ENCODE data around the gene MYRIP.

DNA sequence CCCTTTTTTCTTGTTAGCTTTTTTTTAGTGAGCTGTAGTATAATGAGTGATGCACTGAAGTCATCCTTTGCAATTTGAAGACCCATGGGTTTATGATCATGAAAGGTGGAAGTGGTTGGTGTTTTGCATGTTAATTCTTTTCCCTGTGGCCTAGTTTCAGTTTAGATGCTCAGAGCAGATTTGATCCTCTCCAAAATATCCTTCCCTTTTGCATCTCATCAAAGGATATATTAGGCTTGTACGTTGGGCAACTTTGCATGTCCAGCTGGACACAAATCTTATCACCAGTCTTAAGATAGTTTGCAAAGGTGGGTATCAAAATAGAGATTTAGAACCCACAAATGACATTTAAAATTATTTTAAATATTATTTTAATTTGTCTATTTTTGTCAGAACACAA lies 72.7 kb downstream of the MYRIP start:
- no peak for TF ChIP-seq POLR2A (IDR thresholded peaks at IDR 0.05)
- TF ChIP-seq, protein P1, sequence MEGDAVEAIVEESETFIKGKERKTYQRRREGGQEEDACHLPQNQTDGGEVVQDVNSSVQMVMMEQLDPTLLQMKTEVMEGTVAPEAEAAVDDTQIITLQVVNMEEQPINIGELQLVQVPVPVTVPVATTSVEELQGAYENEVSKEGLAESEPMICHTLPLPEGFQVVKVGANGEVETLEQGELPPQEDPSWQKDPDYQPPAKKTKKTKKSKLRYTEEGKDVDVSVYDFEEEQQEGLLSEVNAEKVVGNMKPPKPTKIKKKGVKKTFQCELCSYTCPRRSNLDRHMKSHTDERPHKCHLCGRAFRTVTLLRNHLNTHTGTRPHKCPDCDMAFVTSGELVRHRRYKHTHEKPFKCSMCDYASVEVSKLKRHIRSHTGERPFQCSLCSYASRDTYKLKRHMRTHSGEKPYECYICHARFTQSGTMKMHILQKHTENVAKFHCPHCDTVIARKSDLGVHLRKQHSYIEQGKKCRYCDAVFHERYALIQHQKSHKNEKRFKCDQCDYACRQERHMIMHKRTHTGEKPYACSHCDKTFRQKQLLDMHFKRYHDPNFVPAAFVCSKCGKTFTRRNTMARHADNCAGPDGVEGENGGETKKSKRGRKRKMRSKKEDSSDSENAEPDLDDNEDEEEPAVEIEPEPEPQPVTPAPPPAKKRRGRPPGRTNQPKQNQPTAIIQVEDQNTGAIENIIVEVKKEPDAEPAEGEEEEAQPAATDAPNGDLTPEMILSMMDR (IDR thresholded peaks at IDR 0.05) = no peak

Measured in thyroid gland (tissue), 4 donors.